GM13976 (cell line): ENCODE measurements around the gene HAPLN2.

ENCODE experiments used
- DNase-seq: peaks from one replicate; pipeline ENCODE4 v3.0.0; 2012; ENCODE audit warnings: low spot score
- CTCF ChIP-seq: IDR thresholded peaks from 2 replicates; pipeline ENCODE4 v1.5.1; 2012; ENCODE audit warnings: borderline replicate concordance, mild to moderate bottlenecking; ENCODE audit not compliant: insufficient read depth; ENCODE audit errors: extremely low read depth, missing control alignments, control extremely low read depth
- in situ Hi-C: fragments of 300-500 bp; cut with MboI; formaldehyde crosslinking; loops from one replicate; pipeline ENCODE4 v1.12.0; 2022; ENCODE audit warnings: low sequenced_read_pairs, mixed read lengths, inconsistent platforms; ENCODE audit not compliant: unreplicated experiment

HAPLN2 gene

GRCh38 chr1:156662005-156662799, 43.0 kb downstream of the HAPLN2 start:
- TF ChIP-seq CTCF: no peak
- DNase-seq: no peak
- in situ Hi-C loops: no loop called here

- in situ Hi-C loops: no loop called here
- no peak for DNase-seq
- TF ChIP-seq CTCF: no peak
These were observed 43.5 kb downstream of the HAPLN2 start for GRCh38 chr1:156662800-156663055.

GRCh38 chr1:156663178-156663577, 44.0 kb downstream of the HAPLN2 start:
- no peak for DNase-seq
- in situ Hi-C loops: no loop called here
- TF ChIP-seq CTCF: no peak

- no peak for DNase-seq
- TF ChIP-seq CTCF: no peak
- in situ Hi-C loops: no loop called here
These were observed 45.0 kb downstream of the HAPLN2 start for GRCh38 chr1:156664046-156664766.

DNA sequence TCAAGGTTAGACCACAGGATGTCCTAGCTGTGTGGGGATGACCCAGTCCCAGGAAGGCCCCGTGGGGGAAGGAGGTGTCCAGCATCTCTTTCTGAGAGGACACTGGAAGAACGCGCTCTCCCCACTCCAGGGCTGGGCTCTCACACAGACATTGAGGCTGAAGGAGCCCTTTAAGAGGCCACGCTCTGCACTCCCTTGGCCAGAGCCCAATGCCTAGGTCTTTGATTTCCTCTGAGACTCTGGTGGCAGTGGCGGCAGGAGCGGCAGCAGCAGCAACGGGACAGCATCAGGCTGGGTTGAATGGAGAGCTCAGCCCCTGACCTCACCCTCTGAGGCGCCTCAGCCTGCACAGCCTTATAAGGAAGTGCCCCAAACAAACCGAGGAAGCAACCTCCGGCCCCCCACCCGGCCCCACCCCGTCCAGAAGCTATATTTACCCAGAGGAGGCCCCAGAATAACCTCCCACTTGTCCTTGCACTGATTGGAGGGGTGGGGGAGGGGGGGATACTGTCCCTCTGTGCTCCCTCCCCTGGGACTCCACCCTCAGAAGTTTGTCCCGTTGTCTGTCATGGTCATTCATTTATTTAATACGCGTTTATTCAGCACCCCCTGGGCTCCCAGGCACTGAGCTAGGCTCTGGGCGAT, 45.7 kb downstream of the HAPLN2 start:
- TF ChIP-seq CTCF: no peak
- DNase-seq: peak; percentile 84
- in situ Hi-C loops: no loop called here

DNA sequence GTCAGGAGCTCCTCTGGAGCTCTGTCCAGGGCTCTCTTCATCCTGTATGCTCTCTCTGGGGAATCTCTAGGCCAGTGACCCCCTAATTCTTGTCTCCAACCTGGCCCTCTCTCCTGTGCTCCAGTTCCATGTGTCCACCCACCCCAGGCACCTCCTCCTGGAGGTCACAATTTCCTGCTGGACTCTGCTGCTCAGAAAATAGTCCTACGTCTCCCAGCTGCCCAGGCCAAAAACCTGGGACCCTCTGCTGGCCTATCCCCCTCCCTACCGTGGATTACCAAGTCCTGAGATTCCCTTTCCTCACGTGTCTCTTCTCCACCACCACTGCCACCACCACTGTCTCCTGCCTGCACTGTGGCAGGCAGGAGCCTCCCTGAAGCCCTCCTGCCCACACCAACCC, 46.3 kb downstream of the HAPLN2 start:
- in situ Hi-C loops: no loop called here
- TF ChIP-seq CTCF: no peak
- DNase-seq: no peak
